ENCODE measurements around the gene TAS2R14.

- TF ChIP-seq EP300 (IDR thresholded peaks at IDR 0.05) (no peak), CTCF (IDR thresholded peaks at IDR 0.05) (no peak)
Observed at GRCh38 chr12:10904686-10905085, 34.4 kb downstream of the TAS2R14 start.
